Colon (tissue), 2 donors: ENCODE measurements around the gene CCDC122.
A peak's percentile ranks its signal among the peaks of the same experiment; 100 is the strongest.

Experiments
- FAIRE-seq: peaks from 2 replicates; lab custom pipeline; 2012; peaks lifted over from hg19 to GRCh38; lab: Jason Lieb, UNC
- donor health status: control.
- donor health status: control.

CCDC122 gene

GRCh38 chr13:43878892-43879754 is at the start of gene CCDC122:
Gene CCDC122, minus strand, starts transcription at chr13:43879740. Its CDS starts 10,364 bp downstream, at chr13:43869376.
- no peak for FAIRE-seq

DNA sequence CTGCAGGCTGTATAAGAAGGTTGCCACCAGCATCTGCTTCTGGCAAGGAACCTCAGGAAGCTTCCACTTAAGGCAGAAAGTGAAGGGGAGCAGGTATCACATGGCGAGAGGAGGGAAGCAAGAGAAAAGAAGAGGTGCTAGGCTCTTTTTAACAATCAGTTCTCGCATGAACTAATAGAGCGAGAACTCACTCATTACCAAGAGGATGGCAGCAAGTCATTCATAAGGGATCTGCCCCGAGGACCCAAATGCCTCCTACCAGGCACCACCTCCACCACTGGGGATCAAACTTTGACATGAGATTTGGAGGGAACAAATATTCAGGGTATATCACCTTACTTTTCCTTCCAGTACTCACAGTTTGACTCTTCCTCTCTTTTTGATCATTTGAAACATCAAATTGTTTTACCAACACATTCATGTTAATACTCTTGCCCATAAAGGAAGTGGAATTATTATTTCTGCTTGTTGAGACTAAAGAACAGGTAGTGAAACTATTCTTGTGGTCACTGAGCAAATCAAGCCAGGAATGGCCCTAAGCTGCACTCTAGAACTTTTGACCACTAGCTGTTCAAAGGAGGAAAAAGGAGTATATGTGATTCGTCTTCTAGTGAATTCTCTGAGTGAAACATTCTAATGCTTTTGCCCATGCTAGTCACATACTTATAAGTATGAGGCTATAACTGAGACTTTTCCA is 45.2 kb upstream of the CCDC122 start:
- no peak for FAIRE-seq

GRCh38 chr13:43920965-43921674 is 41.6 kb upstream of the CCDC122 start:
- no peak for FAIRE-seq

- FAIRE-seq, result no peak
These were observed 39.1 kb upstream of the CCDC122 start for GRCh38 chr13:43918636-43919035.

- FAIRE-seq, result no peak
These were observed 37.3 kb upstream of the CCDC122 start for GRCh38 chr13:43916828-43917227.

- no peak for FAIRE-seq
These were observed 35.9 kb upstream of the CCDC122 start for GRCh38 chr13:43915451-43915850.

- FAIRE-seq, result no peak
These were observed 32.3 kb upstream of the CCDC122 start for GRCh38 chr13:43911871-43912270.

DNA sequence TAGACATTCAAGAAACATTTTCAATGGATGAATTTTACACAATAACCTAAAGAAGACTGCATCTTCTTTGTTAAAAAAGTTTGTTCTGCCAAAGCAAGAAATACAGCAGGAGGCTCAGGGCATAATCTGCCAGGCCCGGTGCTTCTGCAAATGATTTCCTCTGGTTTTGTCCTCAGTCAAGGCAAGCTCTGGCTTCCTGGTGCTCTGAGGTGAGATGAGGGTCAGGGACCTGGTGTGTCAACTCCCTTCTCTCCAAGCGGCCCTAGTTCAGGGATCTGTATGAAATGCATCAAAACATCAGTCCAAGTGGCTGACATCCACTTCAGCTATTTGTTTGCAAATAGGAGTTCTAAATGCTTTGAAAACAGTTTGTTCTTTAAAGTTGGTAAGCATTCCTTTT is 31.7 kb upstream of the CCDC122 start:
- FAIRE-seq, result no peak

GRCh38 chr13:43910856-43911255 is 31.3 kb upstream of the CCDC122 start:
- FAIRE-seq, result no peak

- peak; percentile 5 for FAIRE-seq
These were observed 28.9 kb upstream of the CCDC122 start for GRCh38 chr13:43908156-43909126.

DNA sequence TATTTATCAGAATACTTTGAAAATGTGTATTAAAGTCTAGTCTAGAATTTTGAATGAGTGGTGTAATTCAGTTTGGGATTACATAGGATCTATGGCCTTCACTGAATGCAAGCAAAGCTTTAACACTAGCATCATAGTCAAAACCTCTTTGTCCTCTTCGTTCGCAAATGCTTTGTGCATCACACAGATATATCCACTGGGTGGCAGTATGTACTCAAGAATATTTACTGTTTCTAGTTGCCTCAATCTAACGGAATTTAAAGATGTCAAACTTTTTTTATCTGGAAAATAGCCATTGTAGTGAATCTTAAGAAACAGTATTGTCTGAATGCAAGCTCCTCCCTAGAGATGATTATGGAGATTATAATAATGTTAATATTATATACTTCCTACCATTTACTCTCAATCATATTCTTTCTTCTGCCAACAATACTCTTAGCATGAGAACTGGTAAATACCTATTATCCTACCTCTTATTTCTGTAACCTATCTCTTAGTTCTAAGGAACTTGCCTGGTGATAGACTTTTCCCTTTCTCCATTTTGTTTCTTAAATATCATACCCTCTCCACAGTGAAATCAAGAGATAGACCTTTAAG is 26.0 kb upstream of the CCDC122 start:
- FAIRE-seq, result peak; percentile 61

DNA sequence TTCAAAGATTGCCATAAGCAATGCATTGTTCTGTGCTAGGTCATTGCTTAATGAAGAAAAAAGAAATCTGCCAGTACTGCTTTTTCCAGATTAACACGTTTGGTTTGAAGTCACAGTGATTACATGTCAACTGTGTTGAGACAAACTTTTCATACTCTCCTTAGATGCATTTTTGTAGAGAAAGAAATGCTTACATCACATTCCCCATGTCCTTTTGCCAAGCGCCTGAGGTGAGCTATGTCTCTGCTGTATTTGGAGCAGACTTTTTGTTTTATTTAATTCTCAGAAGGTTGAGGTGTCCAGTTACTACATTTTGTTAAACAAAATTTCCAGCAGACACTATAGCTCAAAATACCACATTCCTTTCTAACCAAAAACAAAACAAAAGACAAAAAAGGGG is 16.4 kb upstream of the CCDC122 start:
- no peak for FAIRE-seq

DNA sequence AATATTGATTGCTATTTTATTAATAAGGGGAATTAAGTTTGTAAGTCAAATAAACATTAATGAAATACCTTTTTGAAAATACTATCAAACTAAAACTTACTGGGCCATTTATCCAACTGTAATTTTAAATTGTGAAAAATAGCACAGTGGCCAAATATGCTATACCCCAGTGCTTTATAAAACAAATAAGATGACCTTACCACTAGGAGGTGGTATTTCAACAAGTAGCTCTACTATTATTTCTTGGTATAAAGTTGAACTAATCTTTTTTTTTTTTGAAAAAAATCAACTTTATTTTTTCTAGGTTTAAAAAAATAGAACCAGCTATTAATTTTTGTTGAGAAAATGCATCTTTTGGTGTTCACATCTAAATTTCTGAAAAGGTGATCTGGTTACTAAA is 14.9 kb upstream of the CCDC122 start:
- FAIRE-seq, result peak; percentile 38

DNA sequence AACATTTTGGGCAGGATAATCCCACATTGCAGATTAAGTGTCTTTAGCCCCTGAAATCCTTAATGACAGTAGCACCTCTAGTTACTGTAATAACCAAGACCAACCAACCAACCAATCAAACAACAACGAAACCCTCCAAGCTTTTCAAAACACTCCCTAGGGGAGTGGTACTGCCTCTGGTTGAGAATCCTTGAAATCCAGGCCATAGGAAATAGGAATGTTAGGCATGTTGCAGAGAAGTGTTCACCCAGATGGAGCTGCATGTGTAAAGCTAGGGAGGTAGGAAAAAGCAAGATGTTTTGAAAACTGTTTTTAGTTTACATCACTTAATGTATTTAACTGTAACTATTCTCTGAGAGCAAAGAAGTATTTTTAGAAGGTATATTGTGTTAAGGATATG is 4.7 kb upstream of the CCDC122 start:
- FAIRE-seq, result no peak

GRCh38 chr13:43883631-43884030 is 4.1 kb upstream of the CCDC122 start:
- FAIRE-seq, result peak; percentile 74

DNA sequence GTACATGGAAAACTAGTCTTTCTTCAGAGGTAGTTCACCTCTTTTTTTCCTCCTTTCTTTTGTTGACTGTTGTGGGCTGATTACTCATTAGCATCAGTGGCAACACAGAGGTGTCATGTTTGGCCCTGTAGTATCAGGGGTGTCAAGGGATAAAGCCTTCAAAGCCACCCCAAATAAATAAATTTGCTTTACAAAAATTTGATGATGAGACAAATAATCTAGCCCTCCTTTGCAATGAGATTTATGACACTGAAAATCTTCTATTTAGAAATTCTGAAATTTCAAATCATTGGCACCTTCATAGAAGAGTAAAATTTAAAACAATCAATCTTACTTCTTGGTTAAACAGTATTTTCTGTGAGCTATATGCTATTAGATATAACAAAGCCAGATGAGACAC is 2.0 kb upstream of the CCDC122 start:
- FAIRE-seq, result no peak

DNA sequence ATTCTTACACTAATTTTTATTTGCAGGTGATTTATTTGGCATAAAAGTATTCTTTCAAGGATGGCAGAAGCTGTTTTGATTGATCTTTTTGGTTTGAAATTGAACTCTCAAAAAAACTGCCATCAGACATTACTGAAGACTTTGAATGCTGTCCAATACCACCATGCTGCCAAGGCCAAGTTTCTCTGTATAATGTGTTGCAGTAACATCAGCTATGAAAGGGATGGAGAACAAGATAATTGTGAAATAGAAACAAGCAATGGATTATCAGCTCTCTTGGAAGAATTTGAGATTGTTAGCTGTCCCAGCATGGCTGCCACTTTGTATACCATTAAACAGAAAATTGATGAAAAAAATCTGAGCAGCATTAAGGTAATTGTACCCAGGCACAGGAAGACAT is 1.4 kb upstream of the CCDC122 start:
- FAIRE-seq, result no peak

DNA sequence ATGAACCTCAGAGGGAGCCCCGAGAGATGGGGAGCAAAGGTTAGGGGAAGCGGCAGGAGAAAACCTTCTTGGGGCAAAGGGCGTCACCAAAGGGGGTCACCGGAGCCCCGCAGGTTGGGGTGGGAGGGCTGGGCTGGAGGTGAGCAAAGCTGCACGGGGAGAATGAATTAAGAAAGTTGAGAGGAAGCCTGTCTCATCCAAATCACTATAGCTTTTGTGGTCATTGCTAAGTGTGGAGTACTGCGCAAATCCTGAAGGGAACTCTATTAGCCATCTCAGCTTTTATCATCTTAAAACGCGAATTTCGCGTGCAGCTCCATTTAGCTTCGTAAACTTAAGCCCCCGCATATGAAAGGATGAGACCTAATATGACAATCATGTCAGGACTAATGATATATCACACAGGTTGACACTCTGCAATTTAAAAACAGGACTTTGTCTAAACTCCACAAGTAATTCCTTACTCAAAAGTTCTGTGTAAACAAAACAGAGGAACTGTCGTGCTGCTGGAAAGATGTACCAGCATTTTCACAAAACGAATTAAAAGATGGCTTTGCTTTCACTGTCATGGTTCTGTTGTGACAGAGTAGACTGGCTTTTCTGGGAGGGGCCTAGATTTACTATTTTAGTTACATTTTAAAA is 795 bp upstream of the CCDC122 start:
- FAIRE-seq, result no peak

DNA sequence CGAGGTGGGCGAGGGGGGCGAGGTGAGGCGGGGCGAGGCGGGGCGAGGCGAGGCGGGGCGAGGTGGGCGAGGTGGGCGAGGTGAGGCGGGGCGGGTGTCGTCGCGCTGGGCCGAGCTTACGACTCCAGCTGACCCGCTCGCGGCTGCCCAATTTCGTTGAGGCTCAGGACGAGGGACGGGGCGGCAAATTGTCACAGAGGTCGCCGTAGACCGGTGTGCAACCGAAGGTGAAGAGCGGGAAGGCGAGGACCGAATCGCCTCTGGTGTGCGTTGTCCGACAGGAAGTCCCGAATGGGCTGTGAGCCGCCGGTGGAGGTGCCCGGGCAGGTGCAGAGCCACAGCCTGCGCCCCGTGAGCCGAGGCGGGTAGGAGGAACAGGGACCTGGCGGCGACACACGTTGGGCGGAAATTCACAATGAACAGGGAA is 228 bp upstream of the CCDC122 start, which contains the start of gene LACC1:
TSS of gene LACC1 (plus strand) at position 150 of the 427 bp plus-strand sequence. CDS start 1,082 bp downstream, outside the sequence.
- FAIRE-seq, result no peak

- FAIRE-seq, result peak; percentile 31
These were observed 1.8 kb downstream of the CCDC122 start for GRCh38 chr13:43877766-43878165.

DNA sequence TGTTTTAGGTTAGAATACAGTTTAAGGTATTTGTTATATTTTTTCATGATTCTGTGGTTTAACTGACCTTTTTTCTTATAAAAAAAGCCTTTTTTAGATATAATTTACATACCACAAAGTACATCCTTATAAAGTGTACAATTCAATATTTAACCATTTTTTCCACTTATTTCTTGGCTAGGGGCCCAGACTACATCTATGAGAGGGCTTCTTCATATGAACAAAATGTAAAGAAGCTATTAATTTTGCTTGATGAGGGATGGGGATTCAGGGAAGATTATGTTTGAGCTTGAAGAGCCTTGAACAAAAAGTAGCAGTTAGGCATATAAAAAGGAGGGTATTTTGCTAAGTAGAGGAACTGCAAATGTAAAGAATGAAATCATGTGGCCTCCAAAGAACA is 2.2 kb downstream of the CCDC122 start:
- no peak for FAIRE-seq
